HL-60 (cell line): Measurements from ENCODE around the gene MORN5.

Experiments
- DNase-seq, 2 experiments: peaks; one replicate each; pipeline ENCODE4 v3.0.0-alpha.2; 2010 to 2020; ENCODE audit warnings: low read depth in 1 of 2, low spot score in 1 of 2
- H3K27ac ChIP-seq: fragments of 250-450 bp; sonication (Bioruptor Pico); replicated peaks from 2 replicates; pipeline ENCODE4 v1.5.1; 2020; ENCODE audit warnings: mild to moderate bottlenecking, moderate library complexity
- H3K27me3 ChIP-seq: fragments of 250-450 bp; sonication (Bioruptor Pico); 2 replicates; pipeline ENCODE4 v1.5.1; 2021; ENCODE audit warnings: mild to moderate bottlenecking, moderate library complexity; ENCODE audit not compliant: insufficient read depth, poor library complexity, severe bottlenecking
- H3K4me3 ChIP-seq: replicated peaks from 2 replicates; pipeline ENCODE4 v1.5.1; 2011; ENCODE audit warnings: mild to moderate bottlenecking, control low read depth, low read length; ENCODE audit not compliant: insufficient read depth
- GABPA ChIP-seq: IDR thresholded peaks from 2 replicates; pipeline ENCODE4 v1.6.1; 2012; ENCODE audit warnings: low read depth
- POLR2AphosphoS5 ChIP-seq: IDR thresholded peaks from 2 replicates; pipeline ENCODE4 v1.6.1; 2012; ENCODE audit warnings: low read depth
- SPI1 ChIP-seq: IDR thresholded peaks from 2 replicates; pipeline ENCODE4 v1.6.1; 2012; ENCODE audit warnings: low read depth, mild to moderate bottlenecking, borderline replicate concordance
- TF ChIP-seq, protein P1 (sequence below): IDR thresholded peaks from 2 replicates; pipeline ENCODE4 v1.6.1; 2012; ENCODE audit warnings: low read depth; ENCODE audit not compliant: insufficient replicate concordance
- TF ChIP-seq, protein P2 (sequence below): IDR thresholded peaks from one replicate; pipeline ENCODE4 v1.5.1; 2011; ENCODE audit warnings: low read length, control low read depth, inconsistent platforms; ENCODE audit not compliant: insufficient read depth

MORN5 gene

DNA sequence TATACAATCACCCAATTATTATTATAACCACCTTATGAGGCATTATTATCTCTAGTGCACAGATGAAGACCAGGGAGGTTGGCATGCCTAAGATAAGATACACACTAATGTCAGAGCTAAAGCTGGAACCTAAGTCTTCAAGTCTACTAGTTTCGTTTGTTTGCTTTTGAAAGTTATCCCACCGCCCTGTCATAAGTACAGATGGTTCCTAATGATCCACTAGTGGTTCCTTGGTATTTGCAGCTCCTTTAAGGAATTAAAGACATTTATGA, 14.2 kb upstream of the MORN5 start:
- H3K27me3 ChIP-seq = no peaks in the 10 kb centered on the region
- H3K27ac ChIP-seq = no peak overlapping the region
- no peak for DNase-seq
- TF ChIP-seq, protein P1, sequence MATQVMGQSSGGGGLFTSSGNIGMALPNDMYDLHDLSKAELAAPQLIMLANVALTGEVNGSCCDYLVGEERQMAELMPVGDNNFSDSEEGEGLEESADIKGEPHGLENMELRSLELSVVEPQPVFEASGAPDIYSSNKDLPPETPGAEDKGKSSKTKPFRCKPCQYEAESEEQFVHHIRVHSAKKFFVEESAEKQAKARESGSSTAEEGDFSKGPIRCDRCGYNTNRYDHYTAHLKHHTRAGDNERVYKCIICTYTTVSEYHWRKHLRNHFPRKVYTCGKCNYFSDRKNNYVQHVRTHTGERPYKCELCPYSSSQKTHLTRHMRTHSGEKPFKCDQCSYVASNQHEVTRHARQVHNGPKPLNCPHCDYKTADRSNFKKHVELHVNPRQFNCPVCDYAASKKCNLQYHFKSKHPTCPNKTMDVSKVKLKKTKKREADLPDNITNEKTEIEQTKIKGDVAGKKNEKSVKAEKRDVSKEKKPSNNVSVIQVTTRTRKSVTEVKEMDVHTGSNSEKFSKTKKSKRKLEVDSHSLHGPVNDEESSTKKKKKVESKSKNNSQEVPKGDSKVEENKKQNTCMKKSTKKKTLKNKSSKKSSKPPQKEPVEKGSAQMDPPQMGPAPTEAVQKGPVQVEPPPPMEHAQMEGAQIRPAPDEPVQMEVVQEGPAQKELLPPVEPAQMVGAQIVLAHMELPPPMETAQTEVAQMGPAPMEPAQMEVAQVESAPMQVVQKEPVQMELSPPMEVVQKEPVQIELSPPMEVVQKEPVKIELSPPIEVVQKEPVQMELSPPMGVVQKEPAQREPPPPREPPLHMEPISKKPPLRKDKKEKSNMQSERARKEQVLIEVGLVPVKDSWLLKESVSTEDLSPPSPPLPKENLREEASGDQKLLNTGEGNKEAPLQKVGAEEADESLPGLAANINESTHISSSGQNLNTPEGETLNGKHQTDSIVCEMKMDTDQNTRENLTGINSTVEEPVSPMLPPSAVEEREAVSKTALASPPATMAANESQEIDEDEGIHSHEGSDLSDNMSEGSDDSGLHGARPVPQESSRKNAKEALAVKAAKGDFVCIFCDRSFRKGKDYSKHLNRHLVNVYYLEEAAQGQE = no peak
- no peak for TF ChIP-seq POLR2AphosphoS5
- TF ChIP-seq SPI1 = no peak
- no peak for TF ChIP-seq GABPA
- TF ChIP-seq, protein P2, sequence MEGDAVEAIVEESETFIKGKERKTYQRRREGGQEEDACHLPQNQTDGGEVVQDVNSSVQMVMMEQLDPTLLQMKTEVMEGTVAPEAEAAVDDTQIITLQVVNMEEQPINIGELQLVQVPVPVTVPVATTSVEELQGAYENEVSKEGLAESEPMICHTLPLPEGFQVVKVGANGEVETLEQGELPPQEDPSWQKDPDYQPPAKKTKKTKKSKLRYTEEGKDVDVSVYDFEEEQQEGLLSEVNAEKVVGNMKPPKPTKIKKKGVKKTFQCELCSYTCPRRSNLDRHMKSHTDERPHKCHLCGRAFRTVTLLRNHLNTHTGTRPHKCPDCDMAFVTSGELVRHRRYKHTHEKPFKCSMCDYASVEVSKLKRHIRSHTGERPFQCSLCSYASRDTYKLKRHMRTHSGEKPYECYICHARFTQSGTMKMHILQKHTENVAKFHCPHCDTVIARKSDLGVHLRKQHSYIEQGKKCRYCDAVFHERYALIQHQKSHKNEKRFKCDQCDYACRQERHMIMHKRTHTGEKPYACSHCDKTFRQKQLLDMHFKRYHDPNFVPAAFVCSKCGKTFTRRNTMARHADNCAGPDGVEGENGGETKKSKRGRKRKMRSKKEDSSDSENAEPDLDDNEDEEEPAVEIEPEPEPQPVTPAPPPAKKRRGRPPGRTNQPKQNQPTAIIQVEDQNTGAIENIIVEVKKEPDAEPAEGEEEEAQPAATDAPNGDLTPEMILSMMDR = no peak
- H3K4me3 ChIP-seq = no peak overlapping the region

DNA sequence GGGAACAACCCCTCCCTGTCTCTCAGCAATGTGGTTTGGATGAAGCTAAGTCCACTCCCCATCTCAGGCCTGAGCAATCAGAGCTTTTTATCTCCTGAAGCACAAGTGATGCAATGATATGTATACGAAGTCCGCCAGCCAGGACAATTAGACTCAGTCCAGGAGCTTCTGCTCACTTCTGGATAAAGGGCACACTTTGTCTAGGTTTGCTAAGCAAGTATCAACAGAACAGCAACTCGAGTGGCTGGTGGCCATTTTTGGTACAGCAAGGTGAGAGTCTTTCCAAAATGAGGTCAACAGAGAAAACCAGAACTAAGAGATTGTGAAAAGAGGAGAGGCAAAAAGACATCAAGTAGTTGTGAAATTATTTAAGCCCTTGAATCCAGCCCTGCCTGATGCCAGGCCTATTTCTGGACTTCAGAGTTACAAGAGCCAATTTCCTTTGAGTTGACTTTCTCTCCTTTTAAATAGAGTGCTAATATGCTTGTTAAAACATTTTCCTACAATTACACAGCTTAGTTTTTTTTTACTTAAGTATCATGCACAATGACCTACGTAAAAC, 8.4 kb upstream of the MORN5 start:
- DNase-seq = no peak
- no peaks in the 10 kb centered on the region for H3K27me3 ChIP-seq
- H3K27ac ChIP-seq = no peak overlapping the region
- TF ChIP-seq, protein P2 = no peak
- TF ChIP-seq POLR2AphosphoS5 (no peak), SPI1 (no peak), GABPA (no peak)
- TF ChIP-seq, protein P1 = no peak
- no peak overlapping the region for H3K4me3 ChIP-seq

DNA sequence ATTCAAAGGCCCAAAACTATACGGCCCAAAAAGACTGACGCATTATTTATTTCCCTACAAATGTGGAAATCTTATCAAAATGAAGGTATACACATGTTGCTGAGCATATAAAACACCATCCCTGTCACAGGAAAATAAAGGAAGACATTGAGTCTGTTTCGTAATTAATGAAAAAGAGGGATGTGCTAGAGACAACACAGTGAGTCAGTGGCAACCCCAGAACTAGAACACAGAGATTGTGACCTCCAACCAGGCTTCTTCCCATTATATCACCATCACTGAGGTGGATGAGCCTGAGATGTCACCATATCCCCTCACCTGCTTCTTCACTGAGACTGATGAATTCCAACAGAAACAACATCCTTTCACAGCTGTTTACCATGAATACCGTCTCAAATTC, 3.9 kb upstream of the MORN5 start:
- TF ChIP-seq SPI1 = no peak
- TF ChIP-seq, protein P1 = no peak
- TF ChIP-seq POLR2AphosphoS5 = no peak
- TF ChIP-seq, protein P2 = no peak
- DNase-seq = no peak
- Histone ChIP-seq H3K27ac (no peak overlapping the region), H3K4me3 (no peak overlapping the region), H3K27me3 (no peaks in the 10 kb centered on the region)
